K562 (cell line): Measurements from ENCODE around the gene HS2ST1. TPM values are rescaled to one million over a fixed set of nuclear protein-coding genes. Genes with fewer than 3 reads are reported as not detected.
A peak's percentile ranks its signal among the peaks of the same experiment; 100 is the strongest.

ENCODE experiments used
- ATAC-seq: fragments of 200-7000 bp; cut with Tn5 transposase; 3 replicates; pipeline ENCODE4 v1.9.1; 2020; ENCODE audit warnings: moderate library complexity
- BruUV-seq: library from RNA; stranded (reverse); fragments of 400-500 nt; replicated peaks from 2 replicates; lab custom pipeline; 2021; lab: Mats Ljungman, UMichigan
- CTCF ChIA-PET: fragments of 300-600 bp; formaldehyde crosslinking; extraction: SDS; loops from one replicate; lab custom pipeline; 2021; ENCODE audit warnings: low intra/inter-chr PET ratio; lab: Yijun Ruan, JAX
- POLR2A ChIA-PET: fragments of 300-600, 350-650 bp; sonication (Branson Sonifier 250); formaldehyde crosslinking; extraction: SDS; loops from one replicate; lab custom pipeline; 2021; ENCODE audit warnings: antibody characterized with exemption, inconsistent platforms; lab: Yijun Ruan, JAX
- DNase-seq, 4 experiments: peaks; one replicate each; pipeline versions ENCODE4 v3.0.0 to v3.0.0-alpha.2; 2011 to 2018; ENCODE audit warnings: low spot score in 3 of 4, mixed read lengths in 3 of 4; ENCODE audit errors: extremely low read depth in 1 of 4
- FAIRE-seq: peaks from 2 replicates; lab custom pipeline; 2011; peaks lifted over from hg19 to GRCh38; lab: Jason Lieb, UNC
- H2AFZ ChIP-seq: 2 replicates; pipeline ENCODE4 v1.6.0; 2011; ENCODE audit warnings: low read depth, low read length, control low read depth, inconsistent platforms
- H3K27ac ChIP-seq: fragments of 200-600 bp; 3 replicates; pipeline ENCODE4 v1.8.0; 2011; ENCODE audit warnings: low read depth, mild to moderate bottlenecking, control low read depth, inconsistent platforms, low read length, moderate library complexity, mixed read lengths; ENCODE audit errors: extremely low read depth
- H3K27me3 ChIP-seq, 2 experiments: fragments of 300-600 bp in 1 of 2; 2 replicates in 1 of 2; 3 replicates in 1 of 2; pipeline versions ENCODE4 v1.6.0 to v1.8.0; 2011; ENCODE audit warnings: inconsistent platforms in 2 of 2, low read length in 2 of 2, mild to moderate bottlenecking in 1 of 2, mixed read lengths in 1 of 2, moderate library complexity in 1 of 2; ENCODE audit not compliant: control insufficient read depth in 2 of 2, insufficient read depth in 2 of 2
- H3K36me3 ChIP-seq: fragments of 300-600 bp; 3 replicates; pipeline ENCODE4 v1.8.0; 2011; ENCODE audit warnings: mild to moderate bottlenecking, low read length, inconsistent platforms; ENCODE audit not compliant: control insufficient read depth, insufficient read depth
- H3K4me1 ChIP-seq, 2 experiments: fragments of 200-600 bp in 1 of 2; replicated peaks in 1 of 2; 2 replicates in 1 of 2; 3 replicates in 1 of 2; pipeline versions ENCODE4 v1.5.1 to v1.8.0; 2011; ENCODE audit warnings: inconsistent platforms in 2 of 2, low read length in 2 of 2, mild to moderate bottlenecking in 1 of 2, mixed read lengths in 1 of 2, moderate library complexity in 1 of 2; ENCODE audit not compliant: control insufficient read depth in 2 of 2, insufficient read depth in 2 of 2
- H3K4me2 ChIP-seq: 2 replicates; pipeline ENCODE4 v1.6.1; 2011; ENCODE audit warnings: low read length, control low read depth, inconsistent platforms, mixed read lengths; ENCODE audit not compliant: insufficient read depth
- H3K4me3 ChIP-seq: fragments of 200-600 bp; sonication (generic), shearing (Covaris generic); 2 replicates; pipeline ENCODE4 v1.5.1; 2016; ENCODE audit warnings: control low read depth, inconsistent platforms
- H3K79me2 ChIP-seq: fragments of 200-600 bp; 3 replicates; pipeline ENCODE4 v1.8.0; 2011; ENCODE audit warnings: low read length, inconsistent platforms; ENCODE audit not compliant: control insufficient read depth, insufficient read depth
- H3K9ac ChIP-seq, 2 experiments: 2 replicates each; pipeline versions ENCODE4 v1.6.0 to v1.6.1; 2011; ENCODE audit warnings: low read depth in 2 of 2, low read length in 2 of 2, control low read depth in 1 of 2, inconsistent platforms in 1 of 2, mild to moderate bottlenecking in 1 of 2, mixed read lengths in 1 of 2; ENCODE audit not compliant: insufficient read depth in 1 of 2
- H3K9me1 ChIP-seq: one replicate; pipeline ENCODE4 v1.6.0; 2011; ENCODE audit warnings: inconsistent platforms, mild to moderate bottlenecking, low read length, moderate library complexity; ENCODE audit not compliant: control insufficient read depth, insufficient read depth
- H3K9me3 ChIP-seq: replicated peaks from 2 replicates; pipeline ENCODE4 v1.5.1; 2011; ENCODE audit warnings: low read depth, low read length, inconsistent platforms; ENCODE audit not compliant: control insufficient read depth, insufficient read depth
- H4K20me1 ChIP-seq: replicated peaks from 2 replicates; pipeline ENCODE4 v1.6.1; 2011; ENCODE audit warnings: low read length, inconsistent platforms, mixed read lengths; ENCODE audit not compliant: control insufficient read depth, insufficient read depth
- ELF1 ChIP-seq: fragments of 200-800 bp; sonication (Bioruptor generic); IDR thresholded peaks from 2 replicates; pipeline ENCODE4 v1.6.1; 2016; ENCODE audit warnings: missing genetic modification characterization, missing compliant biosample characterization
- EP300 ChIP-seq: IDR thresholded peaks from 2 replicates; pipeline ENCODE4 v1.6.1; 2012; ENCODE audit warnings: low read length, improper control_type of control experiment
- ESRRA ChIP-seq: fragments of 450-650 bp; IDR thresholded peaks from 2 replicates; pipeline ENCODE4 v1.6.1; 2014; ENCODE audit warnings: low read depth, mild to moderate bottlenecking, moderate library complexity, borderline replicate concordance
- MEIS2 ChIP-seq: fragments of 450-650 bp; IDR thresholded peaks from 2 replicates; pipeline ENCODE4 v1.6.1; 2014; ENCODE audit warnings: mild to moderate bottlenecking; ENCODE audit not compliant: partially characterized antibody
- RCOR1 ChIP-seq, 2 experiments: IDR thresholded peaks; 2 replicates each; pipeline ENCODE4 v1.6.1; 2012; ENCODE audit warnings: low read depth in 2 of 2, low read length in 2 of 2, borderline replicate concordance in 1 of 2, improper control_type of control experiment in 1 of 2
- ZEB2 ChIP-seq: fragments of 450-650 bp; IDR thresholded peaks from 2 replicates; pipeline ENCODE4 v1.6.1; 2016
- WGBS: fragments of 100-300 bp; shearing (Covaris generic); methylation state at CpG from one replicate; pipeline ENCODE4 v1.1.6; 2016; ENCODE audit warnings: low coverage, mixed read lengths; ENCODE audit not compliant: insufficient coverage; ENCODE audit errors: missing lambda C conversion rate; 5-methylcytosine and 5-hydroxymethylcytosine counted together
- in situ Hi-C: fragments of 300-500 bp; cut with MboI; formaldehyde crosslinking; loops from 4 replicates; pipeline ENCODE4 v1.15.0; 2018; ENCODE audit warnings: inconsistent platforms, mixed read lengths
- intact Hi-C: fragments of 100-400 bp; cut with micrococcal nuclease; formaldehyde crosslinking; loops from 2 replicates; pipeline ENCODE4 v1.14.2; 2022
- polyA plus RNA-seq, 8 experiments: library from polyadenylated mRNA; depleted of rRNA in 4 of 8; stranded (reverse) in 5 of 8; unstranded in 3 of 8; fragments of >200 nt; fragmentation: Nextera tagmentation in 2 of 8; fragmentation: Illumina TruSeq in 1 of 8; extraction: Ambion mirVana in 2 of 8; extraction: Trizol in 1 of 8; gene quantifications; 2 replicates each; pipeline versions ENCODE4 v1.2.1 to v1.2.3, GENCODE V29; 2011 to 2014; ENCODE audit warnings: inconsistent platforms in 1 of 8, missing spikeins in 1 of 8
- total RNA-seq, 7 experiments: library from RNA; depleted of rRNA in 6 of 7; stranded (reverse); fragments of >200 nt in 6 of 7; fragmentation: Illumina TruSeq in 2 of 7; extraction: Trizol in 2 of 7; gene quantifications; 2 replicates each; pipeline versions ENCODE4 v1.2.1 to v1.2.3, GENCODE V29; 2011 to 2021; ENCODE audit warnings: low replicate concordance in 1 of 7
- TF ChIP-seq, protein P1 (sequence below): conservative IDR thresholded peaks from 2 replicates; pipeline ENCODE4 v1.6.1; 2011; ENCODE audit warnings: low read depth, mild to moderate bottlenecking, low read length; ENCODE audit not compliant: control insufficient read depth
- TF ChIP-seq, protein P2 (sequence below), 2 experiments: IDR thresholded peaks in 1 of 2; conservative IDR thresholded peaks in 1 of 2; 2 replicates each; pipeline ENCODE4 v1.6.1; 2016; ENCODE audit warnings: low read depth in 2 of 2, mild to moderate bottlenecking in 1 of 2, missing compliant biosample characterization in 1 of 2, missing genetic modification characterization in 1 of 2, moderate library complexity in 1 of 2

Gene HS2ST1
- total and polyA plus RNA-seq, 9 of the 15 experiments (the other 6 are each of a cell fraction or from before 2014, with no cell fraction given): 7.7 to 43.3 (median 25.8) TPM

DNA sequence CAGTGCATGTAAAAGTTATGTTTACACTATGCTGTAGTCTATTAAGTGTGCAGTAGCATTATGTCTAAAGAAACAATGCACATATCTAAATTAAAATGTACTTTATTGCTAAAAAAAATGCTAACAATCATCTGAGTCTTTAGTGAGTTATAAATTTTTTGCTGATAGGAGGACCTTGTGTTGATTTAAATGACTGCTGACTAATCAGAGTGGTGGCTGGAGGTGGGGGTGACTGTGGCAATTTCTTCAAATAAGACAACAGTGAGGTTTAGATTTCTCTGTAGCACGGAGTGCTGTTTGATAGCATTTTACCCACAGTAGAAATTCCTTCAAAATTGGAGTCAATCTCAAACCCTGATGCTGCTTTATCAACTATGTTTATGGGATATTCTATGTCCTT, 37.0 kb downstream of the HS2ST1 start (continued):
- no peak for TF ChIP-seq ZEB2

DNA sequence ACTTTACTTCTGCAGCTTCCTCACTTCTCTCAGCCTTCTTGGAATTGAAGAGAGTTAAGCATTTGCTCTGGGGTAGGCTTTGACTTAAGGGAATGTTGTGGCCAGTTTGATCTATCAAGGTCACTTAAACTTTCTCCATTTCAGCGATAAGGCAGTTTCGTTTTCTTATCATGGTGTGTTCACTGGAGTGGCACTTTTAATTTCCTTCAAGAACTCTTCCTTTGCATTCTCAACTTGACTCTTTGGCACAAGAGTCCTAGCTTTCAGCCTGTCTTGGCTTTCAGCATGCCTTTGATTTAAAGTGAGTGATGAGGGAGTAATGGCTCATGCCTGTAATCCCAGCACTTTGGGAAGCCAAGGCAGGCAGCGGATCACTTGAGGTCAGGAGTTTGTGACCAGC, 38.7 kb downstream of the HS2ST1 start:
- no TSS peak for BruUV-seq
- Histone ChIP-seq H3K9me1 (no peaks in the 10 kb centered on the region), H3K79me2 (peaks cover 98% of the 10 kb centered on the region), H3K9me3 (no peaks in the 10 kb centered on the region; the same call in 1 of the 2 replicates), H3K27me3 (no peaks in the 10 kb centered on the region), H3K9ac (no peak overlapping the region), H3K27ac (peak overlapping the region; percentile 42; the same call in 1 of the 3 replicates), H3K36me3 (peaks cover 2% of the 10 kb centered on the region; the same call in 1 of the 3 replicates), H3K4me2 (peak overlapping the region; percentile 48), H2AFZ (no peak overlapping the region), H3K4me3 (no peak overlapping the region), H3K4me1 (peaks cover 0 to 36% of the 10 kb centered on the region in 2 experiments; a peak in 3 of 5 replicates), H4K20me1 (no peaks in the 10 kb centered on the region; the same call in 1 of the 2 replicates)
- TF ChIP-seq ELF1 (tag) (no peak), RCOR1 (IDR thresholded peaks at IDR 0.05; ENCODE audit: borderline replicate concordance in 1 of 2, low read depth in 2 of 2, low read length in 2 of 2) (0 out of 4 replicates have a peak, but pooled peaks of 1 of the 2 experiments have one; percentile 5), ESRRA (peak; percentile 71), EP300 (no peak; the same call in 1 of the 2 replicates), MEIS2 (peak; percentile 69)
- TF ChIP-seq, protein P1, sequence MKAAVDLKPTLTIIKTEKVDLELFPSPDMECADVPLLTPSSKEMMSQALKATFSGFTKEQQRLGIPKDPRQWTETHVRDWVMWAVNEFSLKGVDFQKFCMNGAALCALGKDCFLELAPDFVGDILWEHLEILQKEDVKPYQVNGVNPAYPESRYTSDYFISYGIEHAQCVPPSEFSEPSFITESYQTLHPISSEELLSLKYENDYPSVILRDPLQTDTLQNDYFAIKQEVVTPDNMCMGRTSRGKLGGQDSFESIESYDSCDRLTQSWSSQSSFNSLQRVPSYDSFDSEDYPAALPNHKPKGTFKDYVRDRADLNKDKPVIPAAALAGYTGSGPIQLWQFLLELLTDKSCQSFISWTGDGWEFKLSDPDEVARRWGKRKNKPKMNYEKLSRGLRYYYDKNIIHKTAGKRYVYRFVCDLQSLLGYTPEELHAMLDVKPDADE: no peak
- TF ChIP-seq, protein P2, sequence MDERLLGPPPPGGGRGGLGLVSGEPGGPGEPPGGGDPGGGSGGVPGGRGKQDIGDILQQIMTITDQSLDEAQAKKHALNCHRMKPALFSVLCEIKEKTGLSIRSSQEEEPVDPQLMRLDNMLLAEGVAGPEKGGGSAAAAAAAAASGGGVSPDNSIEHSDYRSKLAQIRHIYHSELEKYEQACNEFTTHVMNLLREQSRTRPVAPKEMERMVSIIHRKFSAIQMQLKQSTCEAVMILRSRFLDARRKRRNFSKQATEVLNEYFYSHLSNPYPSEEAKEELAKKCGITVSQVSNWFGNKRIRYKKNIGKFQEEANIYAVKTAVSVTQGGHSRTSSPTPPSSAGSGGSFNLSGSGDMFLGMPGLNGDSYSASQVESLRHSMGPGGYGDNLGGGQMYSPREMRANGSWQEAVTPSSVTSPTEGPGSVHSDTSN (CRISPR knock-in tag; IDR thresholded peaks at IDR 0.05; ENCODE audit: low read depth): no peak
- TF ChIP-seq, protein P2 (tag; conservative IDR thresholded peaks at IDR 0.05; ENCODE audit: low read depth): peak; percentile 93
- intact Hi-C loops: loop anchor here (5.0 kb wide), 1 partner anchor 36 kb away; no protein-coding TSS in a partner anchor
- no peak for DNase-seq
- in situ Hi-C loops: no loop called here
- no peak for FAIRE-seq
- ATAC-seq: no peak
- CTCF ChIA-PET: interaction anchor here (0.6 kb wide), 1 partner anchor 11 kb away, joined by 5 read pairs; no protein-coding TSS in a partner anchor
- 25% methylated on average over 3 of the region's 3 CpGs for WGBS
- POLR2A ChIA-PET: interaction anchor here (0.9 to 1.1 kb wide), 2 partner anchors 10 to 19 kb away, joined by 3 to 7 read pairs; no protein-coding TSS in a partner anchor
